Upper lobe of left lung (tissue), 4 donors: Measurements from ENCODE around the gene RUNX1.

Source experiments
- CTCF ChIP-seq, 6 experiments: fragments of 450-650 bp in 4 of 6; fragments of 200-600 bp in 2 of 6; sonication (generic) in 2 of 6; IDR thresholded peaks; one replicate each; pipeline ENCODE4 v1.5.1; 2016 to 2019; ENCODE audit warnings: antibody characterized with exemption in 6 of 6
- EP300 ChIP-seq, 4 donors: sonication (generic); formaldehyde crosslinking; IDR thresholded peaks; one replicate each; pipeline ENCODE4 v1.5.1; 2017; ENCODE audit warnings: antibody characterized with exemption in 4 of 4, control low read depth in 2 of 4
- POLR2AphosphoS5 ChIP-seq, 2 donors: sonication (generic); formaldehyde crosslinking; IDR thresholded peaks; one replicate each; pipeline ENCODE4 v1.5.1; 2017; ENCODE audit warnings: antibody characterized with exemption in 2 of 2

- TF ChIP-seq CTCF (IDR thresholded peaks at IDR 0.05) (no peak), EP300 (IDR thresholded peaks at IDR 0.05) (no peak), POLR2AphosphoS5 (IDR thresholded peaks at IDR 0.05) (no peak)
Observed at GRCh38 chr21:35026153-35026500, 23.0 kb downstream of the RUNX1 start.
